HL-60 (cell line): ENCODE data around the gene GCAT.

Experiments
- DNase-seq, 2 experiments: peaks; one replicate each; pipeline ENCODE4 v3.0.0-alpha.2; 2010 to 2020; ENCODE audit warnings: low read depth in 1 of 2, low spot score in 1 of 2
- H3K27ac ChIP-seq: fragments of 250-450 bp; sonication (Bioruptor Pico); replicated peaks from 2 replicates; pipeline ENCODE4 v1.5.1; 2020; ENCODE audit warnings: mild to moderate bottlenecking, moderate library complexity
- H3K27me3 ChIP-seq: fragments of 250-450 bp; sonication (Bioruptor Pico); 2 replicates; pipeline ENCODE4 v1.5.1; 2021; ENCODE audit warnings: mild to moderate bottlenecking, moderate library complexity; ENCODE audit not compliant: insufficient read depth, poor library complexity, severe bottlenecking
- H3K4me3 ChIP-seq: replicated peaks from 2 replicates; pipeline ENCODE4 v1.5.1; 2011; ENCODE audit warnings: mild to moderate bottlenecking, control low read depth, low read length; ENCODE audit not compliant: insufficient read depth
- GABPA ChIP-seq: IDR thresholded peaks from 2 replicates; pipeline ENCODE4 v1.6.1; 2012; ENCODE audit warnings: low read depth
- POLR2AphosphoS5 ChIP-seq: IDR thresholded peaks from 2 replicates; pipeline ENCODE4 v1.6.1; 2012; ENCODE audit warnings: low read depth
- SPI1 ChIP-seq: IDR thresholded peaks from 2 replicates; pipeline ENCODE4 v1.6.1; 2012; ENCODE audit warnings: low read depth, mild to moderate bottlenecking, borderline replicate concordance
- TF ChIP-seq, protein P1 (sequence below): IDR thresholded peaks from 2 replicates; pipeline ENCODE4 v1.6.1; 2012; ENCODE audit warnings: low read depth; ENCODE audit not compliant: insufficient replicate concordance
- TF ChIP-seq, protein P2 (sequence below): IDR thresholded peaks from one replicate; pipeline ENCODE4 v1.5.1; 2011; ENCODE audit warnings: low read length, control low read depth, inconsistent platforms; ENCODE audit not compliant: insufficient read depth

The GCAT gene

DNA sequence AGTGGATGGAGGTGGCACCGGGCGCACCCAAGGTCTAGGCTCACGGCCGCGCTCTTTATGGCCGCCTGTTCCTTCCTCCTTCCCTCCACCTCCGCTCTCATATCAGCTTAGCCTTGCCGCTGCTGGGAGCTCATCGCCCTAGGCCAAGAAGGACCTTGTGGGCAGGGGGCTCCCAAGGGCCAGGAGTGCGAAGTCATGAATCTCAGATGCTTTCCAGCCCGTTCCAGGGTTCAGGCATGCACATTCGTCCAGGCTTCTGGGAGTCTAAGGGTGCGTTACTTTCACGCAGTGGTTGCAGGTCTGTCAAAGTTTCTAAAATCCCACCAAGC, 11.3 kb downstream of the GCAT start:
- Histone ChIP-seq H3K4me3 (no peak overlapping the region), H3K27me3 (peaks cover 3% of the 10 kb centered on the region), H3K27ac (no peak overlapping the region)
- DNase-seq = no peak
- TF ChIP-seq, protein P1, sequence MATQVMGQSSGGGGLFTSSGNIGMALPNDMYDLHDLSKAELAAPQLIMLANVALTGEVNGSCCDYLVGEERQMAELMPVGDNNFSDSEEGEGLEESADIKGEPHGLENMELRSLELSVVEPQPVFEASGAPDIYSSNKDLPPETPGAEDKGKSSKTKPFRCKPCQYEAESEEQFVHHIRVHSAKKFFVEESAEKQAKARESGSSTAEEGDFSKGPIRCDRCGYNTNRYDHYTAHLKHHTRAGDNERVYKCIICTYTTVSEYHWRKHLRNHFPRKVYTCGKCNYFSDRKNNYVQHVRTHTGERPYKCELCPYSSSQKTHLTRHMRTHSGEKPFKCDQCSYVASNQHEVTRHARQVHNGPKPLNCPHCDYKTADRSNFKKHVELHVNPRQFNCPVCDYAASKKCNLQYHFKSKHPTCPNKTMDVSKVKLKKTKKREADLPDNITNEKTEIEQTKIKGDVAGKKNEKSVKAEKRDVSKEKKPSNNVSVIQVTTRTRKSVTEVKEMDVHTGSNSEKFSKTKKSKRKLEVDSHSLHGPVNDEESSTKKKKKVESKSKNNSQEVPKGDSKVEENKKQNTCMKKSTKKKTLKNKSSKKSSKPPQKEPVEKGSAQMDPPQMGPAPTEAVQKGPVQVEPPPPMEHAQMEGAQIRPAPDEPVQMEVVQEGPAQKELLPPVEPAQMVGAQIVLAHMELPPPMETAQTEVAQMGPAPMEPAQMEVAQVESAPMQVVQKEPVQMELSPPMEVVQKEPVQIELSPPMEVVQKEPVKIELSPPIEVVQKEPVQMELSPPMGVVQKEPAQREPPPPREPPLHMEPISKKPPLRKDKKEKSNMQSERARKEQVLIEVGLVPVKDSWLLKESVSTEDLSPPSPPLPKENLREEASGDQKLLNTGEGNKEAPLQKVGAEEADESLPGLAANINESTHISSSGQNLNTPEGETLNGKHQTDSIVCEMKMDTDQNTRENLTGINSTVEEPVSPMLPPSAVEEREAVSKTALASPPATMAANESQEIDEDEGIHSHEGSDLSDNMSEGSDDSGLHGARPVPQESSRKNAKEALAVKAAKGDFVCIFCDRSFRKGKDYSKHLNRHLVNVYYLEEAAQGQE = no peak
- no peak for TF ChIP-seq SPI1
- TF ChIP-seq, protein P2, sequence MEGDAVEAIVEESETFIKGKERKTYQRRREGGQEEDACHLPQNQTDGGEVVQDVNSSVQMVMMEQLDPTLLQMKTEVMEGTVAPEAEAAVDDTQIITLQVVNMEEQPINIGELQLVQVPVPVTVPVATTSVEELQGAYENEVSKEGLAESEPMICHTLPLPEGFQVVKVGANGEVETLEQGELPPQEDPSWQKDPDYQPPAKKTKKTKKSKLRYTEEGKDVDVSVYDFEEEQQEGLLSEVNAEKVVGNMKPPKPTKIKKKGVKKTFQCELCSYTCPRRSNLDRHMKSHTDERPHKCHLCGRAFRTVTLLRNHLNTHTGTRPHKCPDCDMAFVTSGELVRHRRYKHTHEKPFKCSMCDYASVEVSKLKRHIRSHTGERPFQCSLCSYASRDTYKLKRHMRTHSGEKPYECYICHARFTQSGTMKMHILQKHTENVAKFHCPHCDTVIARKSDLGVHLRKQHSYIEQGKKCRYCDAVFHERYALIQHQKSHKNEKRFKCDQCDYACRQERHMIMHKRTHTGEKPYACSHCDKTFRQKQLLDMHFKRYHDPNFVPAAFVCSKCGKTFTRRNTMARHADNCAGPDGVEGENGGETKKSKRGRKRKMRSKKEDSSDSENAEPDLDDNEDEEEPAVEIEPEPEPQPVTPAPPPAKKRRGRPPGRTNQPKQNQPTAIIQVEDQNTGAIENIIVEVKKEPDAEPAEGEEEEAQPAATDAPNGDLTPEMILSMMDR = no peak

DNA sequence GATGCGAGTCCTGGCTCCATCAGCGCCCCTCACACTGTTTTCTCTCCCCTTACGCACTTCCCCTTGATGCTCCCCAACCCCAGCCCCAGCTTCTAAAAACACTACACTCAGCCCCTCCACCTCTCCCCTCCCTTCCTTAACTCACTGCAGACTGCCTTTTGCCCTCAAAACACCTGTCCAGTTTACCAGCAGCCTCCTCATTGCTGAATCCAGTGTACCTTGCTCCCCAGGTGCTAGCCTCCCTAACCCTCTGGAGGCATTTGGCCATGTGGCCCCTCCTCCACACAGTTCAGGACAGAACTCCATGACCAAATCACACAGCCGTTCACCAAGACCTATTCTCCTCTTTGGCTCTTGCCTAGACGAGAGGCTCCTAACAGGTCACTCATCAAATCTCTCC, 12.6 kb downstream of the GCAT start:
- no peak for DNase-seq
- H3K27ac ChIP-seq = no peak overlapping the region
- TF ChIP-seq, protein P2 = no peak
- no peak for TF ChIP-seq GABPA
- TF ChIP-seq, protein P1 = no peak
- no peak for TF ChIP-seq SPI1
- no peak for TF ChIP-seq POLR2AphosphoS5
- peaks cover 6% of the 10 kb centered on the region for H3K27me3 ChIP-seq
- no peak overlapping the region for H3K4me3 ChIP-seq

DNA sequence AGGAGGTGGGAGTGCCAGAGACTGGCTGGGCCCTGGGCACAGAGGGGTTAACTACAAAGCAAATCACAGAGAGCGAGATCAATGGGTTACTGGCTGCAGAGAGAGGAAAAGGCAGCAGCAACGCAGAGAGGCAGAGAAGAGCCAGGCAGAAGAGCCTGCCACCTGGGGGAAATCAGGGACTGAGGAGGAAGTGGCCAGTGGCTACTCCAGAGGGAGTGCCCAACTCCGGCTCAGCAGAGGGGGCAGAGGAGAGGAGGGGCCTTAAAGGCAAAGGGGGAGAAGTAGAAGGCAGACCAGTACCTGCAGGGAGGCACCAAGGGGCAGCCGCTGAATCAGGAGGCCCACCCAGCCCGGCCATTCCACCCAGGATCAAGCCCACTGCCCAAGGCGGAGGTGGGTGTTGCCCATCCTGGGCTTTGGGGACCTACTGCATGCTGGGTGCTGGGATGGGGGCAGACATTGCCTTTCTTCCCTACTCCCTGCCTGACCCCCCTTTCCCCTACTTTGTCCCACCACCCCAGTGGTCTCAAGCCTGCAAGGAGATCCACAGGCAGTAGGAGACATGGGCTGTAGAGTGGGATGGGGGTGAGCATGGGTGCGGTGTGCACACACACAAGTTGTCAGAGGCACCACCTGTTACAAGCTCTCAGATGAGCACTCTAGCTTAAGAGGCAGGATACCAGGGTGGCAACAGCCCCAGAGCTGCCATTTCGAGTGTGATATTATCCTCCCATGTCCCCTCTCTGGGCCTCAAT, 14.5 kb downstream of the GCAT start:
- TF ChIP-seq, protein P2 = no peak
- TF ChIP-seq SPI1 = no peak
- TF ChIP-seq, protein P1 = no peak
- TF ChIP-seq POLR2AphosphoS5 = no peak
- no peak for TF ChIP-seq GABPA
- no peak for DNase-seq
- Histone ChIP-seq H3K4me3 (no peak overlapping the region), H3K27ac (no peak overlapping the region), H3K27me3 (peaks cover 6% of the 10 kb centered on the region)
